GM12801 (cell line): ENCODE results near the gene LEUTX.

Experiments
- TF ChIP-seq, protein P1 (sequence below): IDR thresholded peaks from one replicate; pipeline ENCODE4 v1.5.1; 2011; ENCODE audit warnings: control low read depth; ENCODE audit not compliant: insufficient read length; ENCODE audit errors: extremely low read depth

Gene LEUTX, protein sequence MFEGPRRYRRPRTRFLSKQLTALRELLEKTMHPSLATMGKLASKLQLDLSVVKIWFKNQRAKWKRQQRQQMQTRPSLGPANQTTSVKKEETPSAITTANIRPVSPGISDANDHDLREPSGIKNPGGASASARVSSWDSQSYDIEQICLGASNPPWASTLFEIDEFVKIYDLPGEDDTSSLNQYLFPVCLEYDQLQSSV

DNA sequence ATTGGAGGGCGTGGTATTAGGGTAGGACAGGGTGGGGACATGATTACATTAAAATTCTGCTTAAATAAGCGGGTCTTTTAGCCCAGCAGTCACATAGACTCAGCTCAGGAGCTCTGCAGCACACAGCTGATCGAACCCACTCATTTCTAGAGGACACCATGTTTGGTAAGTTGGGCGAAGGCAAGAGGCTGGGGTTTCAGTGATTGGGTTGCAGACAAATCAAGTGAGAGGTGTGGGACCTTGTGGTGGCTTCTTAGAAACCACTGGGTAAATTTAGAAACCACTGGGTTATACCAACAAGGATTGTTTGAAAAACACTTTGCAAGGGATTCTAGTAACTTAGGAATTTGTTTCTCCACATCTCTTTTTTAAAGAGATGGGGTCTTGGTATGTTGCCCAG, at the start of gene LEUTX:
Gene LEUTX, plus strand, starts transcription at position 92 of the 400 bp plus-strand sequence. Its CDS starts 67 bp downstream, at position 159.
- TF ChIP-seq, protein P1, sequence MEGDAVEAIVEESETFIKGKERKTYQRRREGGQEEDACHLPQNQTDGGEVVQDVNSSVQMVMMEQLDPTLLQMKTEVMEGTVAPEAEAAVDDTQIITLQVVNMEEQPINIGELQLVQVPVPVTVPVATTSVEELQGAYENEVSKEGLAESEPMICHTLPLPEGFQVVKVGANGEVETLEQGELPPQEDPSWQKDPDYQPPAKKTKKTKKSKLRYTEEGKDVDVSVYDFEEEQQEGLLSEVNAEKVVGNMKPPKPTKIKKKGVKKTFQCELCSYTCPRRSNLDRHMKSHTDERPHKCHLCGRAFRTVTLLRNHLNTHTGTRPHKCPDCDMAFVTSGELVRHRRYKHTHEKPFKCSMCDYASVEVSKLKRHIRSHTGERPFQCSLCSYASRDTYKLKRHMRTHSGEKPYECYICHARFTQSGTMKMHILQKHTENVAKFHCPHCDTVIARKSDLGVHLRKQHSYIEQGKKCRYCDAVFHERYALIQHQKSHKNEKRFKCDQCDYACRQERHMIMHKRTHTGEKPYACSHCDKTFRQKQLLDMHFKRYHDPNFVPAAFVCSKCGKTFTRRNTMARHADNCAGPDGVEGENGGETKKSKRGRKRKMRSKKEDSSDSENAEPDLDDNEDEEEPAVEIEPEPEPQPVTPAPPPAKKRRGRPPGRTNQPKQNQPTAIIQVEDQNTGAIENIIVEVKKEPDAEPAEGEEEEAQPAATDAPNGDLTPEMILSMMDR = no peak

DNA sequence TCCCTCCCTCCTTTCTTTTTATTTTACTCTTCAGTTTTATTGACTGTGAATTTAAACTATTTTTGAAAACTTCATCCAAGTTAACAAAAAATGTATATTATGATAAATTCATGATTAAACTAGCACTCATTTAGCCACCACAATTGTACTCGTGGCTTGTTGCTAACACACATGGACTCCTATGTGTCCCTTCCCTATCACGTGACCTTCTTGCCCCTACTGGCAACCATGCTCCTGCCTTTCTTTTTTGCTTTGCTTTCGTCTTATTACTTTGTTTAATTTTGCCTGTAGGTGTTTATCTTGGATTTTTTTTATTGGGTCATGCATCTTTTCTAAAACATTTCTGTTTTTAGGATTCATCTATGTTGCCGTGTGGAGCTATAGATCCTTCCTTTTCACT, 49.1 kb upstream of the LEUTX start:
- TF ChIP-seq, protein P1 = no peak

DNA sequence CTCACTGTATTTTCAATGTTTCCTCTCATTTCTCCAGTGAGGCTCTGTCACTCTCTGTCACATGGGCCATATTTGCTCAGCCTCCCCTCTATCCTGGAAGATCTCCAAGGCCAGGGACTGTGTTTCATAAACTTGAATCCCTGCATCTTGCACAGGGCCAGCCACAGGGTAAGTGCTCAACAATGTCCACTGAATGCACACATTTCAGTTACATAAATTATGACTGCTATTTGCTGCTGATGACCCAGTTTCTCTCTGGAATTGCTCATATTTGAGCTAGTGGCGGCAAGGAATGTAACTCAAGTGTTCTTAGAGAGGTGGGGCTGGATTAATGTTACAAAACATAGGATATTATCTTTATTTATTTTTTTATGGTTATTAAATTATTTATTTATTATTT, 47.0 kb upstream of the LEUTX start:
- TF ChIP-seq, protein P1 = no peak

DNA sequence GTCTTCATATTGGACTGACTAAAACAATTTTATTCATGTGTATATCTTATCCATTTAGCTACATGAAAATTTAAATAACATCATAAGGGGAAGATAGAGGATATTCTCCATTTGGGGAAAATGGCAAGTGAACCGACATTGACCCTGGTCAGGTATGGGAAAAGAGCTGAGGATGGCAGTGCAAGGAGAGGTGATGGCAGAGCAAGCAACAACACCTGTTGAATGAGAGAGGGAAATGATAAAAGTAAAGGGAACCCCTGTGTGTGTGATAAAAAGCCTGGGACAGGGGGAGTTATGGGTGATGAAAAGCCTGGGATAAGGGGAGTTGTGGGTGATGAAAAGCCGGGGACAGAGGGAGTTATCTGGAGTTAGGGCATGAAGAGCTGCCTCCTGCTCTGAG, 44.8 kb upstream of the LEUTX start:
- TF ChIP-seq, protein P1 = no peak

DNA sequence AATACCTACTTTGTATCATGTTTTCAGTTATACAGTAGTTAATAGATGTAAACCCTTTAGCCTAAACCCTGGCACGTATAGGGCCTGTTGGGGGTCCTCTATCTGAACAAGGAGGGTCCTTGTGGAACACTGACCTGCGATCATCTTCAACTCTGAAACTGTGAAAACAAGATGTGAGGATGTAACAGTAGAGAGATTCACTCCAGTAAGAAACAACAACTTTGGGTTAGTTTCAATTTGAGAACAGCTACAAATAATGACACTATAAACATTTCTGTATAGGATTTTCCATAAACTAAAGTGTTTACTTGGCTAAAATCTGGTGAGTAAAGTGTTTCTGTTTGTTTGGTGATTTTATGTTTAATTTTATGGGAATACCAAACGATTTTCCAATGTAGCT, 43.0 kb upstream of the LEUTX start:
- TF ChIP-seq, protein P1 = no peak

DNA sequence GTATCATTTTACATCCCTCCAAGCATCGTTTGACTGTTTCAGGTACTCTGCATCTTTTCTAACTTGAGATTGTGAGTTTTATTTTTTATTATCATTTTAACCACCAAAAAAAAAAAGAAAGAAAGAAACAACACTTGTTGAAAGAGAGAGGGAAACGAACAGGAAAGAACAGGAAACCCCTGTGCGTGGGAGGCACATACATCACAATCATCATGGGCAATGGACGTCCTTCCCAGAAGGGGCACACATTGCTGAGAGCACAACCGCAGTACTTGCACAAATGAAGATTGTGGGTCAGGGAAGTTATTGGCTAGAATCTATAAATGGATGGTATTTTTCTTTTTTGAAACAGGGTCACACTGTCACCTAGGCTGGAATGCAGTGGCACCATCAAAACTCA, 42.6 kb upstream of the LEUTX start:
- TF ChIP-seq, protein P1 = no peak

DNA sequence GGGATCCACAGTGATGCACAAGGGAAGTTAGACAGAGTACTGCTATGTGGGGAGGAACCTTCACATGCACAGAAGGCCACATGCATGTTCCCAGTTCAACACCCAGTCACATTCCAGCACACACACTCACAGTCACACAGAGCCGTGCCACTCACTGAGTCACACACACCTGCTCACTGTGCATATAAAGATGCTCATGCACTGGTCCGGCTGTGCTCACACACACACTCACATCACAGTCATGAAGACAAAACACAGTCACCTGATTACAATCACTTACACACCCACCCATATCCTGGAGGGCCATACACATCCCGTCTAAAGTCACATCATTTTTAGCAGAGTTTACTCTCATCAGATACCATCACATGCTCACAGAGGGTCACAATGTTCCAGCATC, 41.3 kb upstream of the LEUTX start:
- TF ChIP-seq, protein P1 = no peak
